SU-DHL-6 (cell line): Measurements from ENCODE around the gene UPK3A.

Experiments used
- H2AFZ ChIP-seq: fragments of 200-600 bp; sonication (generic); 2 replicates; pipeline ENCODE4 v1.6.1; 2014; ENCODE audit warnings: low read depth, mild to moderate bottlenecking, moderate library complexity, mixed read lengths, antibody characterized with exemption, low read length; ENCODE audit not compliant: severe bottlenecking
- H3F3A ChIP-seq: fragments of 200-600 bp; shearing (Covaris generic); 2 replicates; pipeline ENCODE4 v1.6.0; 2016; ENCODE audit warnings: antibody characterized with exemption, mild to moderate bottlenecking; ENCODE audit not compliant: insufficient read depth
- H3K27ac ChIP-seq: fragments of 200-600 bp; sonication (generic); 2 replicates; pipeline ENCODE4 v1.5.1; 2016; ENCODE audit warnings: low read depth, mild to moderate bottlenecking, low read length, moderate library complexity, mixed read lengths
- H3K27me3 ChIP-seq: fragments of 200-600 bp; sonication (generic), shearing (Covaris generic); 2 replicates; pipeline ENCODE4 v1.6.0; 2014; ENCODE audit warnings: mild to moderate bottlenecking, low read length
- H3K36me3 ChIP-seq: fragments of 200-600 bp; sonication (generic); 2 replicates; pipeline ENCODE4 v1.6.1; 2014; ENCODE audit warnings: mild to moderate bottlenecking, low read length, mixed read lengths
- H3K4me2 ChIP-seq: fragments of 300-600, 200-600 bp; shearing (Covaris generic), sonication (generic); 2 replicates; pipeline ENCODE4 v1.6.0; 2014; ENCODE audit warnings: low read length, low read depth, mild to moderate bottlenecking; ENCODE audit not compliant: poor library complexity, severe bottlenecking
- H3K4me3 ChIP-seq: fragments of 200-600 bp; sonication (generic); 2 replicates; pipeline ENCODE4 v1.5.1; 2014; ENCODE audit warnings: antibody characterized with exemption, low read length, mild to moderate bottlenecking, mixed read lengths; ENCODE audit not compliant: insufficient read depth, poor library complexity, severe bottlenecking
- H3K79me2 ChIP-seq: fragments of 200-600 bp; sonication (generic); 2 replicates; pipeline ENCODE4 v1.6.1; 2014; ENCODE audit warnings: mild to moderate bottlenecking, low read length, moderate library complexity; ENCODE audit not compliant: insufficient read depth
- H3K9ac ChIP-seq: fragments of 200-600 bp; sonication (generic); 2 replicates; pipeline ENCODE4 v1.7.0; 2014; ENCODE audit warnings: mild to moderate bottlenecking, low read length
- H3K9me2 ChIP-seq: fragments of 200-600 bp; sonication (generic); replicated peaks from 2 replicates; pipeline ENCODE4 v1.6.1; 2014; ENCODE audit warnings: low read length; ENCODE audit not compliant: insufficient read depth
- H3K9me3 ChIP-seq: fragments of 200-600 bp; sonication (generic); 2 replicates; pipeline ENCODE4 v1.6.1; 2014; ENCODE audit warnings: low read length, mixed read lengths; ENCODE audit not compliant: insufficient read depth
- H4K20me1 ChIP-seq: fragments of 200-600 bp; sonication (generic); 2 replicates; pipeline ENCODE4 v1.6.1; 2014; ENCODE audit warnings: low read depth, mild to moderate bottlenecking, antibody characterized with exemption, low read length, moderate library complexity, mixed read lengths
- CTCF ChIP-seq: fragments of 200-600 bp; sonication (generic); IDR thresholded peaks from one replicate; pipeline ENCODE4 v1.5.1; 2017; ENCODE audit warnings: antibody characterized with exemption, mild to moderate bottlenecking, low read length, moderate library complexity; ENCODE audit not compliant: insufficient read depth, poor library complexity, severe bottlenecking
- EZH2phosphoT487 ChIP-seq: fragments of 200-600 bp; sonication (generic), shearing (Covaris generic); conservative IDR thresholded peaks from 2 replicates; pipeline ENCODE4 v1.6.1; 2018; ENCODE audit warnings: mild to moderate bottlenecking, antibody characterized with exemption, low read length, moderate library complexity, mixed read lengths

The UPK3A gene

DNA sequence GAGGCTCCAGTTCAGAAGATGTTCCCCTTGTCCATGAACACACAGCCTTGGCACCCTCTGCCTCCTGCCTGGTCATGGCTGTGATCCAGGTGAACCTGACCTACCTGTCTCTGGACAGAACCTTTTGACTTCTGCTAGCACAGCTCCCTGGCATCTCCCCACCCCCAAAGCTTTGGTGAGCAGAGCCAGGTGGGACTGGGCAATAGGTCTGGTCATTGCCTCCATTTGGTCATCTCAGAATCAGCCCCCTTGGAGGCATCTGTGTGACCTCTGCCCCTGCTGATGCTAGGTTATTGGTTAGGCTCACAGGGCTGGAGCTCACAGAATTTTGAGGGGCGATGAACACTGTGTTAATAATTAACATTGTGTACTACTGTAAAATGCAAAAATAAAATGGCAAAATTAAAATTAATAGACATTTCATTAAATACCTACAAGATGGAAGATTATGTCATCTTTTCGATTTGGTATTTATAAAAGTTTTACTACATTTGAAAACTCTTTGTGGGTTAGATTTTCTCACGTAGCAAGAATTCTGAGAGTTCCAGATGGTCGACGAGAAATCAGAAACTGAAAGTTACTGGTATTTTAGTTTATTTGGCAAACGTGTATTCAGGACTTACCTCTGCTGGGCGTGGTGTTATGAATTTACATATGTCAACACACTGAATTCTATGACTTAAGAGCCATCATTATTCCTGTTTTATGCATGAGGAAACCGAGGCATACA is 35.8 kb upstream of the UPK3A start:
- Histone ChIP-seq H3K79me2 (no peaks in the 10 kb centered on the region), H3F3A (no peaks in the 10 kb centered on the region), H3K9ac (no peak overlapping the region), H3K9me2 (no peaks in the 10 kb centered on the region), H4K20me1 (no peaks in the 10 kb centered on the region), H2AFZ (no peak overlapping the region), H3K4me3 (no peak overlapping the region), H3K36me3 (no peaks in the 10 kb centered on the region), H3K27ac (no peak overlapping the region), H3K27me3 (no peaks in the 10 kb centered on the region), H3K4me2 (peak overlapping the region; percentile 27), H3K9me3 (no peaks in the 10 kb centered on the region)
- TF ChIP-seq EZH2phosphoT487: no peak
- TF ChIP-seq CTCF: no peak

DNA sequence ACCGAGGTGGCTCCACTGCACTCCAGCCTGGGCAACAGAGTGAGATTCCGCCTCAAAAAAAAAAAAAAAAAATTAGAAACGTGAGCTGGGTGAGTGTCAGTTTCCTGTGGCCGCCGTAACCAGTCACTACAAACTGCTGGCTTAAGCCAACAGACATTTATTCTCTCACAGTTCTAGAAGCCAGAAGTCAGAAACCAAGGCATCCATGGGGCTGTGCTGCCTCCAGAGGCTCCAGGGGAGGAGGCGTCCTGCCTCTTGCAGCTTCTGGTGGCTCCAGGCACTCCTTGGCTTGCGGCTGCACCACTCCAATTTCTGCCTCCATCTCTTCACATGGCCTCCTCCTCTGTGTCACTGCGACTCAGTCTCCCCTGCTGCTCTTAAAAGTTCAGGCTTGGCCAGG is 32.9 kb upstream of the UPK3A start:
- no peak overlapping the region for H3K4me2 ChIP-seq
- no peaks in the 10 kb centered on the region for H3F3A ChIP-seq

GRCh38 chr22:45253039-45253641 is 31.6 kb upstream of the UPK3A start:
- no peak overlapping the region for H3K4me3 ChIP-seq
- no peaks in the 10 kb centered on the region for H4K20me1 ChIP-seq
- no peaks in the 10 kb centered on the region for H3K9me3 ChIP-seq
- H3K36me3 ChIP-seq: no peaks in the 10 kb centered on the region
- no peaks in the 10 kb centered on the region for H3K27me3 ChIP-seq
- H3F3A ChIP-seq: no peaks in the 10 kb centered on the region
- H3K27ac ChIP-seq: no peak overlapping the region
- no peak overlapping the region for H2AFZ ChIP-seq
- no peak for TF ChIP-seq EZH2phosphoT487
- no peak for TF ChIP-seq CTCF
- H3K9ac ChIP-seq: no peak overlapping the region
- H3K9me2 ChIP-seq: no peaks in the 10 kb centered on the region
- H3K79me2 ChIP-seq: no peaks in the 10 kb centered on the region
- no peak overlapping the region for H3K4me2 ChIP-seq

More for the DNA sequence above, 32.9 kb upstream of the UPK3A start:
- Histone ChIP-seq H3K36me3 (no peaks in the 10 kb centered on the region), H3K9me2 (no peaks in the 10 kb centered on the region), H3K27me3 (no peaks in the 10 kb centered on the region), H2AFZ (no peak overlapping the region), H3K4me3 (no peak overlapping the region), H3K9ac (no peak overlapping the region), H3K9me3 (no peaks in the 10 kb centered on the region), H3K79me2 (no peaks in the 10 kb centered on the region), H4K20me1 (no peaks in the 10 kb centered on the region), H3K27ac (no peak overlapping the region)
- TF ChIP-seq EZH2phosphoT487 (no peak), CTCF (no peak)
